A673 (cell line): ENCODE measurements around the gene POTEI.
"Not testable (repeated sequence)": the region's sequence is repeated elsewhere in the genome, so short reads cannot be mapped to it uniquely, and the experiment has no call there.

Experiments used
- EZH2 ChIP-seq: fragments of 200-600 bp; sonication (generic); IDR thresholded peaks from 2 replicates; pipeline ENCODE4 v1.6.1; 2017; ENCODE audit warnings: borderline replicate concordance, low read depth, mild to moderate bottlenecking, mixed read lengths, antibody characterized with exemption, low read length; ENCODE audit not compliant: poor library complexity, severe bottlenecking
- TF ChIP-seq, protein P1 (sequence below): fragments of 300-800, 200-600 bp; sonication (generic); conservative IDR thresholded peaks from 2 replicates; pipeline ENCODE4 v1.5.1; 2017; ENCODE audit warnings: low read depth, mild to moderate bottlenecking, antibody characterized with exemption, low read length, moderate library complexity, mixed read lengths

DNA sequence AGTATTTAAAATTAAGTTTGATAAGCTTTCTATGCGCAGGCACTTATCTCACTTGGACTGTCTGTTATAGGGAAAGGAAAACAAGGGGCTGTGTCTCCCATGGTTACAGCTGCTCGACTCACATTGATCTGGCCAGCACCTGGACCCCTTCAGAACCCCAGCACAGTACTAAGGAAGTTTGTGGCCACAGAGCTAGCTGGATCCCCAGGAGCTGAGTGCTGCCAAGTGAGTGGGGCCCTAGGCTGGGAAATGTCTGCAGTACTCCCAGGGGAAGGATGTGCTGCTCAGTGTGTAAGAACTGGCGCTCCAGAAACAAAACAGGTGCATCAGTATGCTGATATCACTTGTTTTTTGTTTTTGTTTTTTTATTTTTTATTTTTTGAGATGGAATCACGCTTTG lies 21.1 kb upstream of the POTEI start:
- TF ChIP-seq, protein P1, sequence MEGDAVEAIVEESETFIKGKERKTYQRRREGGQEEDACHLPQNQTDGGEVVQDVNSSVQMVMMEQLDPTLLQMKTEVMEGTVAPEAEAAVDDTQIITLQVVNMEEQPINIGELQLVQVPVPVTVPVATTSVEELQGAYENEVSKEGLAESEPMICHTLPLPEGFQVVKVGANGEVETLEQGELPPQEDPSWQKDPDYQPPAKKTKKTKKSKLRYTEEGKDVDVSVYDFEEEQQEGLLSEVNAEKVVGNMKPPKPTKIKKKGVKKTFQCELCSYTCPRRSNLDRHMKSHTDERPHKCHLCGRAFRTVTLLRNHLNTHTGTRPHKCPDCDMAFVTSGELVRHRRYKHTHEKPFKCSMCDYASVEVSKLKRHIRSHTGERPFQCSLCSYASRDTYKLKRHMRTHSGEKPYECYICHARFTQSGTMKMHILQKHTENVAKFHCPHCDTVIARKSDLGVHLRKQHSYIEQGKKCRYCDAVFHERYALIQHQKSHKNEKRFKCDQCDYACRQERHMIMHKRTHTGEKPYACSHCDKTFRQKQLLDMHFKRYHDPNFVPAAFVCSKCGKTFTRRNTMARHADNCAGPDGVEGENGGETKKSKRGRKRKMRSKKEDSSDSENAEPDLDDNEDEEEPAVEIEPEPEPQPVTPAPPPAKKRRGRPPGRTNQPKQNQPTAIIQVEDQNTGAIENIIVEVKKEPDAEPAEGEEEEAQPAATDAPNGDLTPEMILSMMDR: not testable (repeated sequence)
- TF ChIP-seq EZH2: not testable (repeated sequence)
